ENCODE results near the gene CTDNEP1.

CTDNEP1 gene

DNA sequence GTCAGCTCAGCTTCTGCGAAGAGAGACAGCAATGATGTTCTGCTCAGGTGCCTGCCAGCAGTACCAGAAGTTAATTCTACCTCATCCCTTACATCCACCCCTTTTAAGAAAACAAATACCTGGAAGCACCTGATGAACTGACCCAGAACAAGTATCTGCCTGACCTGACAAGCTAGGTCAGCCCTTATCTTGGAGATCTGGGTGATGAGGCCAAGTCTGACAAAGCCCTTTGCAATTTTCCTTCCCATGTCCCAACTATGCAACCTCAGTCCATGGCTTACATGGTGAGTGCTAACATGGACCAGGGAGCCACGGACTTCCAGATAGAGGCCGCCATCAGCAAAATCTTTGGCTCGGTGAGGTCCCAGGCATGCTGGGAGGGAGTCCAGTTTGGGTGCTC, 28.2 kb downstream of the CTDNEP1 start:
- Histone ChIP-seq H2AFZ (ENCODE audit: low read depth, low read length, severe bottlenecking) (no peak overlapping the region), H3K9me2 (replicated peaks; ENCODE audit: insufficient read depth, low read length) (no peaks in the 10 kb centered on the region), H3K36me3 (ENCODE audit: low read length) (no peaks in the 10 kb centered on the region), H3K9me3 (ENCODE audit: insufficient read depth, low read length) (no peaks in the 10 kb centered on the region), H3K4me3 (ENCODE audit: insufficient read depth, low read length, poor library complexity, severe bottlenecking) (no peak overlapping the region), H3K4me2 (ENCODE audit: low read depth, low read length, poor library complexity, severe bottlenecking) (no peak overlapping the region), H3F3A (ENCODE audit: insufficient read depth) (peaks cover 11% of the 10 kb centered on the region; the same call in 1 of the 2 replicates), H4K20me1 (ENCODE audit: low read depth, low read length) (no peaks in the 10 kb centered on the region), H3K27ac (ENCODE audit: low read depth, low read length) (no peak overlapping the region), H3K79me2 (ENCODE audit: insufficient read depth, low read length) (no peaks in the 10 kb centered on the region), H3K27me3 (ENCODE audit: low read length) (no peaks in the 10 kb centered on the region), H3K9ac (ENCODE audit: low read length) (no peak overlapping the region)
- TF ChIP-seq, protein P1, sequence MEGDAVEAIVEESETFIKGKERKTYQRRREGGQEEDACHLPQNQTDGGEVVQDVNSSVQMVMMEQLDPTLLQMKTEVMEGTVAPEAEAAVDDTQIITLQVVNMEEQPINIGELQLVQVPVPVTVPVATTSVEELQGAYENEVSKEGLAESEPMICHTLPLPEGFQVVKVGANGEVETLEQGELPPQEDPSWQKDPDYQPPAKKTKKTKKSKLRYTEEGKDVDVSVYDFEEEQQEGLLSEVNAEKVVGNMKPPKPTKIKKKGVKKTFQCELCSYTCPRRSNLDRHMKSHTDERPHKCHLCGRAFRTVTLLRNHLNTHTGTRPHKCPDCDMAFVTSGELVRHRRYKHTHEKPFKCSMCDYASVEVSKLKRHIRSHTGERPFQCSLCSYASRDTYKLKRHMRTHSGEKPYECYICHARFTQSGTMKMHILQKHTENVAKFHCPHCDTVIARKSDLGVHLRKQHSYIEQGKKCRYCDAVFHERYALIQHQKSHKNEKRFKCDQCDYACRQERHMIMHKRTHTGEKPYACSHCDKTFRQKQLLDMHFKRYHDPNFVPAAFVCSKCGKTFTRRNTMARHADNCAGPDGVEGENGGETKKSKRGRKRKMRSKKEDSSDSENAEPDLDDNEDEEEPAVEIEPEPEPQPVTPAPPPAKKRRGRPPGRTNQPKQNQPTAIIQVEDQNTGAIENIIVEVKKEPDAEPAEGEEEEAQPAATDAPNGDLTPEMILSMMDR (IDR thresholded peaks at IDR 0.05; ENCODE audit: insufficient read depth, low read length, poor library complexity, severe bottlenecking): no peak
- TF ChIP-seq EZH2phosphoT487 (conservative IDR thresholded peaks at IDR 0.05; ENCODE audit: low read length): no peak

DNA sequence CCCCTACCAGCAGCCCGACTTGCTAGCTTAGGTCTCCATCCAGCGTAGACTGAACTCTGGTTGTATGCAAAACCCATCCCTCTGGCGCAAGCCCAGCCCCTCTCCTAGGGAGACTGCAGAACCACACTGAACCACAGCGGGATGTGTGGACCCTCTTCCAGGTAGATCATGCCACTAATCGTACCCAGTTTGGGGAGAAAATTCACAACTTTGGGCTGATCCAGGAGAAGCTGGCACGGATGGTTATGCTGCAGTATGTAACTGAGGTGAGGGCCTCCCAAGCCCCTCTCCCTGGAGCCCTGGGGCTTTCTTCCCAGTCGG, 28.6 kb downstream of the CTDNEP1 start:
- Histone ChIP-seq H3K9me3 (ENCODE audit: insufficient read depth, low read length) (no peaks in the 10 kb centered on the region), H3K4me2 (ENCODE audit: low read depth, low read length, poor library complexity, severe bottlenecking) (no peak overlapping the region), H3K9ac (ENCODE audit: low read length) (no peak overlapping the region), H3K27me3 (ENCODE audit: low read length) (no peaks in the 10 kb centered on the region), H3K9me2 (replicated peaks; ENCODE audit: insufficient read depth, low read length) (no peaks in the 10 kb centered on the region), H3K79me2 (ENCODE audit: insufficient read depth, low read length) (no peaks in the 10 kb centered on the region), H4K20me1 (ENCODE audit: low read depth, low read length) (no peaks in the 10 kb centered on the region), H2AFZ (ENCODE audit: low read depth, low read length, severe bottlenecking) (no peak overlapping the region), H3K27ac (ENCODE audit: low read depth, low read length) (no peak overlapping the region), H3K4me3 (ENCODE audit: insufficient read depth, low read length, poor library complexity, severe bottlenecking) (no peak overlapping the region), H3K36me3 (ENCODE audit: low read length) (no peaks in the 10 kb centered on the region), H3F3A (ENCODE audit: insufficient read depth) (peaks cover 11% of the 10 kb centered on the region; the same call in 1 of the 2 replicates)
- TF ChIP-seq, protein P1 (IDR thresholded peaks at IDR 0.05; ENCODE audit: insufficient read depth, low read length, poor library complexity, severe bottlenecking): no peak
- TF ChIP-seq EZH2phosphoT487 (conservative IDR thresholded peaks at IDR 0.05; ENCODE audit: low read length): no peak

DNA sequence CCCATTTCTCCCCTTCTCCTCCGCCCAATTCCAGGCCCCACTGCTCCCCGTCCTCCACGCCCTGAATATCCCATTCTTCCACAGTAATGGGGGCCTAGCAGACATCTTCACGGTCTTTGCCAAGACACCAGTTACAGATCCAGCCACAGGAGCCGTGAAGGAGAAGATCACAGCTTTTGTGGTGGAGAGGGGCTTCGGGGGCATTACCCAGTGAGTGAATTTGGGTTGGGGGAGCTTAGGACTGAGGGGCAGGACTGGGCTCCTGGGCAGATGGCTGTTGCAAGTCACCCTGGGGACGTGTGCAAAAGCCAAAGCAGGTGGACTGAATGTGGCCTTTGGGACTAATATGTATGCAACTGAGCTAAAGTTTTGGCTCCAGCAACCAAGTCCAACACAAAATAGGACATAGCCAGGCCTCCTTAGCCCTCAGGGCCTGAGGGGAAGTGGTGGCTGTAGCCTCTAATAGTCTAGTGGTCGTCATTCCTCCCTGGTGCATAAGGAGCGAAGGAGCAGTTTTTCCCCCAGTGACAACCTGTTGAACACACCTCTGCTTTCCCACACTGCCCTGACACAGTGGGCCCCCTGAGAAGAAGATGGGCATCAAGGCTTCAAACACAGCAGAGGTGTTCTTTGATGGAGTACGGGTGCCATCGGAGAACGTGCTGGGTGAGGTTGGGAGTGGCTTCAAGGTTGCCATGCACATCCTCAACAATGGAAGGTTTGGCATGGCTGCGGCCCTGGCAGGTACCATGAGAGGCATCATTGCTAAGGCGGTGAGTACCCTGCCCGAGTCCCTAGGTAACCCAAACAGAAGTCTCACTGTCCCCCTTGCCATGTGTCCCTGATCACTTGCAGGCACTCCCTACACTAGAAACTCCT, 29.2 kb downstream of the CTDNEP1 start:
- Histone ChIP-seq H3K36me3 (ENCODE audit: low read length) (no peaks in the 10 kb centered on the region), H3K27me3 (ENCODE audit: low read length) (no peaks in the 10 kb centered on the region), H3K9me2 (replicated peaks; ENCODE audit: insufficient read depth, low read length) (no peaks in the 10 kb centered on the region), H3K9me3 (ENCODE audit: insufficient read depth, low read length) (no peaks in the 10 kb centered on the region), H2AFZ (ENCODE audit: low read depth, low read length, severe bottlenecking) (no peak overlapping the region), H3K9ac (ENCODE audit: low read length) (no peak overlapping the region), H3K4me2 (ENCODE audit: low read depth, low read length, poor library complexity, severe bottlenecking) (no peak overlapping the region), H3K79me2 (ENCODE audit: insufficient read depth, low read length) (no peaks in the 10 kb centered on the region), H3K4me3 (ENCODE audit: insufficient read depth, low read length, poor library complexity, severe bottlenecking) (no peak overlapping the region), H3F3A (ENCODE audit: insufficient read depth) (peaks cover 11% of the 10 kb centered on the region; the same call in 1 of the 2 replicates), H4K20me1 (ENCODE audit: low read depth, low read length) (no peaks in the 10 kb centered on the region), H3K27ac (ENCODE audit: low read depth, low read length) (no peak overlapping the region)
- no peak for TF ChIP-seq EZH2phosphoT487 (conservative IDR thresholded peaks at IDR 0.05; ENCODE audit: low read length)
- TF ChIP-seq, protein P1 (IDR thresholded peaks at IDR 0.05; ENCODE audit: insufficient read depth, low read length, poor library complexity, severe bottlenecking): no peak
